Endothelial cell of umbilical vein (primary cell): ENCODE results near the gene CDH23.

Experiments used
- EZH2 ChIP-seq: IDR thresholded peaks from 2 replicates; pipeline ENCODE4 v1.6.1; 2012; ENCODE audit warnings: borderline replicate concordance, low read depth, mild to moderate bottlenecking, moderate library complexity, low read length, inconsistent platforms; ENCODE audit not compliant: severe bottlenecking
- FOS ChIP-seq: IDR thresholded peaks from 2 replicates; pipeline ENCODE4 v1.6.1; 2011; ENCODE audit warnings: mild to moderate bottlenecking, low read length, moderate library complexity, borderline replicate concordance; ENCODE audit not compliant: insufficient read depth
- GATA2 ChIP-seq: IDR thresholded peaks from 2 replicates; pipeline ENCODE4 v1.7.0; 2011; ENCODE audit warnings: low read depth, mild to moderate bottlenecking, moderate library complexity, mixed read lengths, low read length; ENCODE audit not compliant: insufficient read length, insufficient read depth
- JUN ChIP-seq: IDR thresholded peaks from 2 replicates; pipeline ENCODE4 v1.6.1; 2011; ENCODE audit warnings: borderline replicate concordance, low read depth; ENCODE audit not compliant: insufficient read length, insufficient read depth
- MYC ChIP-seq: IDR thresholded peaks from one replicate; pipeline ENCODE4 v1.6.1; 2011; ENCODE audit warnings: mild to moderate bottlenecking, low read depth, low read length
- POLR2A ChIP-seq: IDR thresholded peaks from 2 replicates; pipeline ENCODE4 v1.6.1; 2012; ENCODE audit warnings: low read depth, mild to moderate bottlenecking, control low read depth, low read length
- POLR2AphosphoS5 ChIP-seq: IDR thresholded peaks from 2 replicates; pipeline ENCODE4 v1.6.1; 2012; ENCODE audit warnings: low read depth, mild to moderate bottlenecking, control low read depth, low read length, moderate library complexity; ENCODE audit not compliant: insufficient read depth
- TF ChIP-seq, protein P1 (sequence below), 2 donors: IDR thresholded peaks; 1 replicate in 1 of 2; 2 replicates in 1 of 2; pipeline ENCODE4 v1.5.1; 2011; ENCODE audit warnings: low read length in 2 of 2, mild to moderate bottlenecking in 2 of 2, moderate library complexity in 2 of 2, control low read depth in 1 of 2, inconsistent platforms in 1 of 2, low read depth in 1 of 2; ENCODE audit not compliant: insufficient read depth in 1 of 2; ENCODE audit errors: extremely low read depth in 1 of 2
- TF ChIP-seq, protein P2 (sequence below): IDR thresholded peaks from 2 replicates; pipeline ENCODE4 v1.6.1; 2011; ENCODE audit not compliant: insufficient read depth, insufficient read length

DNA sequence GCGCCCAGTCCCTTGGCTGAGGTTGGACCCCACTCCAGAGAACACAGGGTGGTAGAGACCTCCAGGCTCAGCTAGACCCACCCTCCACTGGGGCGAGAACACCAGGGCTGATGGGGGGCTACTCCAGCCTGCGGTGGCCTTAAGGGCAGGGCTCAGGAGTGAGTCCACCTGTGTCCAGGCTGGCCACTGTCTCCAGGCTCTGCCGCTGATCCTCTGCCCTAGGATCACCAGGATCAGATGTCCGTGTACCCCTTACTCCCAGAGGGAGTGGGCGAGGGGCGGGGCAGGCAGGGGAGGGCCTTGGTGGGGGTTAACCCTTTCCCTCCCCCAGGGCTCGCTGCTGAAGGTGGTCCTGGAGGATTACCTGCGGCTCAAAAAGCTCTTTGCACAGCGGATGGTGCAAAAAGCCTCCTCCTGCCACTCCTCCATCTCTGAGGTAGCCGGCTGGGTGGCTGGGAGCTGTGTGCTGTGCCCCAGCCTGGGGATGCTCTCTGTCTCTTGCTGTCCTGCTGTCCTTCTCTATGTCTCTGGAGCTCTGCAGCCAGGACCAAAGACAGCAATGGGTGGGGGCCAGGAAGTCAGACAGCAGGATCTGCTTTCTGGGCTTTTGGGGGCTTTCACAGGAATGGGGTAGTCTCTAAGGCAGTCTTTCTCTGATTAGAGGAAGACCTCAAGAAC lies 416.3 kb downstream of the CDH23 start:
- TF ChIP-seq EZH2 (no peak), POLR2AphosphoS5 (no peak), POLR2A (no peak), JUN (no peak), FOS (no peak), GATA2 (no peak), MYC (no peak)
- TF ChIP-seq, protein P1, sequence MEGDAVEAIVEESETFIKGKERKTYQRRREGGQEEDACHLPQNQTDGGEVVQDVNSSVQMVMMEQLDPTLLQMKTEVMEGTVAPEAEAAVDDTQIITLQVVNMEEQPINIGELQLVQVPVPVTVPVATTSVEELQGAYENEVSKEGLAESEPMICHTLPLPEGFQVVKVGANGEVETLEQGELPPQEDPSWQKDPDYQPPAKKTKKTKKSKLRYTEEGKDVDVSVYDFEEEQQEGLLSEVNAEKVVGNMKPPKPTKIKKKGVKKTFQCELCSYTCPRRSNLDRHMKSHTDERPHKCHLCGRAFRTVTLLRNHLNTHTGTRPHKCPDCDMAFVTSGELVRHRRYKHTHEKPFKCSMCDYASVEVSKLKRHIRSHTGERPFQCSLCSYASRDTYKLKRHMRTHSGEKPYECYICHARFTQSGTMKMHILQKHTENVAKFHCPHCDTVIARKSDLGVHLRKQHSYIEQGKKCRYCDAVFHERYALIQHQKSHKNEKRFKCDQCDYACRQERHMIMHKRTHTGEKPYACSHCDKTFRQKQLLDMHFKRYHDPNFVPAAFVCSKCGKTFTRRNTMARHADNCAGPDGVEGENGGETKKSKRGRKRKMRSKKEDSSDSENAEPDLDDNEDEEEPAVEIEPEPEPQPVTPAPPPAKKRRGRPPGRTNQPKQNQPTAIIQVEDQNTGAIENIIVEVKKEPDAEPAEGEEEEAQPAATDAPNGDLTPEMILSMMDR (IDR thresholded peaks at IDR 0.05; ENCODE audit: extremely low read depth in 1 of 2, insufficient read depth in 1 of 2, low read depth in 1 of 2, low read length in 2 of 2): no peak
- TF ChIP-seq, protein P2, sequence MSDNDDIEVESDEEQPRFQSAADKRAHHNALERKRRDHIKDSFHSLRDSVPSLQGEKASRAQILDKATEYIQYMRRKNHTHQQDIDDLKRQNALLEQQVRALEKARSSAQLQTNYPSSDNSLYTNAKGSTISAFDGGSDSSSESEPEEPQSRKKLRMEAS: no peak
